K562 (cell line): Measurements from ENCODE around the gene WWP2. TPM values are rescaled to one million over a fixed set of nuclear protein-coding genes. Genes with fewer than 3 reads are reported as not detected.

ENCODE experiments used
- ATAC-seq: fragments of 200-7000 bp; cut with Tn5 transposase; 3 replicates; pipeline ENCODE4 v1.9.1; 2020; ENCODE audit warnings: moderate library complexity
- BruUV-seq: library from RNA; stranded (reverse); fragments of 400-500 nt; replicated peaks from 2 replicates; lab custom pipeline; 2021; lab: Mats Ljungman, UMichigan
- CTCF ChIA-PET: fragments of 300-600 bp; formaldehyde crosslinking; extraction: SDS; loops from one replicate; lab custom pipeline; 2021; ENCODE audit warnings: low intra/inter-chr PET ratio; lab: Yijun Ruan, JAX
- POLR2A ChIA-PET: fragments of 300-600, 350-650 bp; sonication (Branson Sonifier 250); formaldehyde crosslinking; extraction: SDS; loops from one replicate; lab custom pipeline; 2021; ENCODE audit warnings: antibody characterized with exemption, inconsistent platforms; lab: Yijun Ruan, JAX
- DNase-seq, 4 experiments: peaks; one replicate each; pipeline versions ENCODE4 v3.0.0 to v3.0.0-alpha.2; 2011 to 2018; ENCODE audit warnings: low spot score in 3 of 4, mixed read lengths in 3 of 4; ENCODE audit errors: extremely low read depth in 1 of 4
- FAIRE-seq: peaks from 2 replicates; lab custom pipeline; 2011; peaks lifted over from hg19 to GRCh38; lab: Jason Lieb, UNC
- H2AFZ ChIP-seq: 2 replicates; pipeline ENCODE4 v1.6.0; 2011; ENCODE audit warnings: low read depth, low read length, control low read depth, inconsistent platforms
- H3K27ac ChIP-seq: fragments of 200-600 bp; 3 replicates; pipeline ENCODE4 v1.8.0; 2011; ENCODE audit warnings: low read depth, mild to moderate bottlenecking, control low read depth, inconsistent platforms, low read length, moderate library complexity, mixed read lengths; ENCODE audit errors: extremely low read depth
- H3K27me3 ChIP-seq, 2 experiments: fragments of 300-600 bp in 1 of 2; 2 replicates in 1 of 2; 3 replicates in 1 of 2; pipeline versions ENCODE4 v1.6.0 to v1.8.0; 2011; ENCODE audit warnings: inconsistent platforms in 2 of 2, low read length in 2 of 2, mild to moderate bottlenecking in 1 of 2, mixed read lengths in 1 of 2, moderate library complexity in 1 of 2; ENCODE audit not compliant: control insufficient read depth in 2 of 2, insufficient read depth in 2 of 2
- H3K36me3 ChIP-seq: fragments of 300-600 bp; 3 replicates; pipeline ENCODE4 v1.8.0; 2011; ENCODE audit warnings: mild to moderate bottlenecking, low read length, inconsistent platforms; ENCODE audit not compliant: control insufficient read depth, insufficient read depth
- H3K4me1 ChIP-seq, 2 experiments: fragments of 200-600 bp in 1 of 2; replicated peaks in 1 of 2; 2 replicates in 1 of 2; 3 replicates in 1 of 2; pipeline versions ENCODE4 v1.5.1 to v1.8.0; 2011; ENCODE audit warnings: inconsistent platforms in 2 of 2, low read length in 2 of 2, mild to moderate bottlenecking in 1 of 2, mixed read lengths in 1 of 2, moderate library complexity in 1 of 2; ENCODE audit not compliant: control insufficient read depth in 2 of 2, insufficient read depth in 2 of 2
- H3K4me2 ChIP-seq: 2 replicates; pipeline ENCODE4 v1.6.1; 2011; ENCODE audit warnings: low read length, control low read depth, inconsistent platforms, mixed read lengths; ENCODE audit not compliant: insufficient read depth
- H3K4me3 ChIP-seq: fragments of 200-600 bp; sonication (generic), shearing (Covaris generic); 2 replicates; pipeline ENCODE4 v1.5.1; 2016; ENCODE audit warnings: control low read depth, inconsistent platforms
- H3K79me2 ChIP-seq: fragments of 200-600 bp; 3 replicates; pipeline ENCODE4 v1.8.0; 2011; ENCODE audit warnings: low read length, inconsistent platforms; ENCODE audit not compliant: control insufficient read depth, insufficient read depth
- H3K9ac ChIP-seq, 2 experiments: 2 replicates each; pipeline versions ENCODE4 v1.6.0 to v1.6.1; 2011; ENCODE audit warnings: low read depth in 2 of 2, low read length in 2 of 2, control low read depth in 1 of 2, inconsistent platforms in 1 of 2, mild to moderate bottlenecking in 1 of 2, mixed read lengths in 1 of 2; ENCODE audit not compliant: insufficient read depth in 1 of 2
- H3K9me1 ChIP-seq: one replicate; pipeline ENCODE4 v1.6.0; 2011; ENCODE audit warnings: inconsistent platforms, mild to moderate bottlenecking, low read length, moderate library complexity; ENCODE audit not compliant: control insufficient read depth, insufficient read depth
- H3K9me3 ChIP-seq: replicated peaks from 2 replicates; pipeline ENCODE4 v1.5.1; 2011; ENCODE audit warnings: low read depth, low read length, inconsistent platforms; ENCODE audit not compliant: control insufficient read depth, insufficient read depth
- H4K20me1 ChIP-seq: replicated peaks from 2 replicates; pipeline ENCODE4 v1.6.1; 2011; ENCODE audit warnings: low read length, inconsistent platforms, mixed read lengths; ENCODE audit not compliant: control insufficient read depth, insufficient read depth
- WGBS: fragments of 100-300 bp; shearing (Covaris generic); methylation state at CpG from one replicate; pipeline ENCODE4 v1.1.6; 2016; ENCODE audit warnings: low coverage, mixed read lengths; ENCODE audit not compliant: insufficient coverage; ENCODE audit errors: missing lambda C conversion rate; 5-methylcytosine and 5-hydroxymethylcytosine counted together
- in situ Hi-C: fragments of 300-500 bp; cut with MboI; formaldehyde crosslinking; loops from 4 replicates; pipeline ENCODE4 v1.15.0; 2018; ENCODE audit warnings: inconsistent platforms, mixed read lengths
- intact Hi-C: fragments of 100-400 bp; cut with micrococcal nuclease; formaldehyde crosslinking; loops from 2 replicates; pipeline ENCODE4 v1.14.2; 2022
- polyA plus RNA-seq, 8 experiments: library from polyadenylated mRNA; depleted of rRNA in 4 of 8; stranded (reverse) in 5 of 8; unstranded in 3 of 8; fragments of >200 nt; fragmentation: Nextera tagmentation in 2 of 8; fragmentation: Illumina TruSeq in 1 of 8; extraction: Ambion mirVana in 2 of 8; extraction: Trizol in 1 of 8; gene quantifications; 2 replicates each; pipeline versions ENCODE4 v1.2.1 to v1.2.3, GENCODE V29; 2011 to 2014; ENCODE audit warnings: inconsistent platforms in 1 of 8, missing spikeins in 1 of 8
- total RNA-seq, 7 experiments: library from RNA; depleted of rRNA in 6 of 7; stranded (reverse); fragments of >200 nt in 6 of 7; fragmentation: Illumina TruSeq in 2 of 7; extraction: Trizol in 2 of 7; gene quantifications; 2 replicates each; pipeline versions ENCODE4 v1.2.1 to v1.2.3, GENCODE V29; 2011 to 2021; ENCODE audit warnings: low replicate concordance in 1 of 7
- TF ChIP-seq, protein P1 (sequence below): fragments of 250-450 bp; sonication (Bioruptor Pico); IDR thresholded peaks from 2 replicates; pipeline ENCODE4 v1.4.0; 2020

The WWP2 gene
- total and polyA plus RNA-seq, 9 of the 15 experiments (the other 6 are each of a cell fraction or from before 2014, with no cell fraction given), result 1.9 to 34.4 (median 14.6) TPM

DNA sequence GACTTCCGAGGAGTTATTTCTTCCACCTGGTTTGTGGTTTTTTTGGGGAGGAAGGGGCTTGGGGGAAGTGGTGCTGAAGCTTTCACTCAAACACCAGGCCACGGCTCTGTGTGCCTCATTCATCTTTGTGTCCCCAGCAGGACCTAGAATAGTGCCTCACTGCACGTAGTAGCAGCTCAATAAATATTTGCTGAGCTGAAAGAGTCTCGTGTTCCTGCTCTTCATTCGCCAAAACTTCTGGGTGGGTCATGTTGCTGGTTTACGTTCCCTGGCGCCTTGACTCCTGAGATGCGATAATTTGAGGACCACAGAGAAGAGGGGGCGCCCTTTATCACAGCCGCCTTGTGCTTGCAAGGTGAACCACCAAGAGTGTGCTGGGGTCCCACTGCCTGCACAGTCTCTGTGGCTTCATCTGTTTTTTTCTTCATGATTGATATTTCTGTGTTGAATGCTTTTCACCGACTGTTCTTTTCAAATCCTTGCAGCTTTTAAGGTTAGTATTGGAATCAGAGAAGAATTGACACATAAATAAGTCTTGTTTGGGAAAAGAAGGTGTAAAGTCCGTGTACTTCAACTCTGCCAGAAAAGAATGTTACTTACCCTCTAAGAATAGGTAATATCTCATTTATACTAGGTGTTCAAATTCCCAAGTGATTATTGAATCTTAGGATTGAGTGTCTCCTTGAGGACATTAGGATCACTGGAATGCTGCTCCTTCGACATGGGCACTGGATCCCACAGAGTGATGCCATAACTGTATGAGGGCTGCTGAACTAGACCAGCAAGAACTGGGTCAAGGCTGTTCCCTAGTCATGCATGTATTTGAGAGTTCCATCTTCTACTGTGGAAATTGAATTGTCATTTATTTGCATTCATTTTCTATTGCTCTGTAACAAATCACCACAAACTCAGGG, 96.3 kb downstream of the WWP2 start:
- ATAC-seq (no peak), DNase-seq (no peak), FAIRE-seq (no peak)
- intact Hi-C loops, result loop anchor here (5.0 kb wide), 1 partner anchor 61 kb away; no protein-coding TSS in a partner anchor
- in situ Hi-C loops, result no loop called here
- Histone ChIP-seq H3K4me1 (no peaks in the 10 kb centered on the region; a peak in 1 of 5 replicates), H3K4me3 (no peak overlapping the region), H2AFZ (no peak overlapping the region), H3K9me3 (no peaks in the 10 kb centered on the region), H3K36me3 (peaks cover 6% of the 10 kb centered on the region; the same call in 1 of the 3 replicates), H3K79me2 (no peaks in the 10 kb centered on the region), H3K27ac (no peak overlapping the region), H3K27me3 (no peaks in the 10 kb centered on the region), H3K9me1 (no peaks in the 10 kb centered on the region), H3K4me2 (no peak overlapping the region), H4K20me1 (no peaks in the 10 kb centered on the region; the same call in 1 of the 2 replicates), H3K9ac (no peak overlapping the region)
- ChIA-PET POLR2A (no interaction called here), CTCF (interaction anchor here (0.8 kb wide), 1 partner anchor 149 kb away, joined by 4 read pairs; no protein-coding TSS in a partner anchor)
- TF ChIP-seq, protein P1, sequence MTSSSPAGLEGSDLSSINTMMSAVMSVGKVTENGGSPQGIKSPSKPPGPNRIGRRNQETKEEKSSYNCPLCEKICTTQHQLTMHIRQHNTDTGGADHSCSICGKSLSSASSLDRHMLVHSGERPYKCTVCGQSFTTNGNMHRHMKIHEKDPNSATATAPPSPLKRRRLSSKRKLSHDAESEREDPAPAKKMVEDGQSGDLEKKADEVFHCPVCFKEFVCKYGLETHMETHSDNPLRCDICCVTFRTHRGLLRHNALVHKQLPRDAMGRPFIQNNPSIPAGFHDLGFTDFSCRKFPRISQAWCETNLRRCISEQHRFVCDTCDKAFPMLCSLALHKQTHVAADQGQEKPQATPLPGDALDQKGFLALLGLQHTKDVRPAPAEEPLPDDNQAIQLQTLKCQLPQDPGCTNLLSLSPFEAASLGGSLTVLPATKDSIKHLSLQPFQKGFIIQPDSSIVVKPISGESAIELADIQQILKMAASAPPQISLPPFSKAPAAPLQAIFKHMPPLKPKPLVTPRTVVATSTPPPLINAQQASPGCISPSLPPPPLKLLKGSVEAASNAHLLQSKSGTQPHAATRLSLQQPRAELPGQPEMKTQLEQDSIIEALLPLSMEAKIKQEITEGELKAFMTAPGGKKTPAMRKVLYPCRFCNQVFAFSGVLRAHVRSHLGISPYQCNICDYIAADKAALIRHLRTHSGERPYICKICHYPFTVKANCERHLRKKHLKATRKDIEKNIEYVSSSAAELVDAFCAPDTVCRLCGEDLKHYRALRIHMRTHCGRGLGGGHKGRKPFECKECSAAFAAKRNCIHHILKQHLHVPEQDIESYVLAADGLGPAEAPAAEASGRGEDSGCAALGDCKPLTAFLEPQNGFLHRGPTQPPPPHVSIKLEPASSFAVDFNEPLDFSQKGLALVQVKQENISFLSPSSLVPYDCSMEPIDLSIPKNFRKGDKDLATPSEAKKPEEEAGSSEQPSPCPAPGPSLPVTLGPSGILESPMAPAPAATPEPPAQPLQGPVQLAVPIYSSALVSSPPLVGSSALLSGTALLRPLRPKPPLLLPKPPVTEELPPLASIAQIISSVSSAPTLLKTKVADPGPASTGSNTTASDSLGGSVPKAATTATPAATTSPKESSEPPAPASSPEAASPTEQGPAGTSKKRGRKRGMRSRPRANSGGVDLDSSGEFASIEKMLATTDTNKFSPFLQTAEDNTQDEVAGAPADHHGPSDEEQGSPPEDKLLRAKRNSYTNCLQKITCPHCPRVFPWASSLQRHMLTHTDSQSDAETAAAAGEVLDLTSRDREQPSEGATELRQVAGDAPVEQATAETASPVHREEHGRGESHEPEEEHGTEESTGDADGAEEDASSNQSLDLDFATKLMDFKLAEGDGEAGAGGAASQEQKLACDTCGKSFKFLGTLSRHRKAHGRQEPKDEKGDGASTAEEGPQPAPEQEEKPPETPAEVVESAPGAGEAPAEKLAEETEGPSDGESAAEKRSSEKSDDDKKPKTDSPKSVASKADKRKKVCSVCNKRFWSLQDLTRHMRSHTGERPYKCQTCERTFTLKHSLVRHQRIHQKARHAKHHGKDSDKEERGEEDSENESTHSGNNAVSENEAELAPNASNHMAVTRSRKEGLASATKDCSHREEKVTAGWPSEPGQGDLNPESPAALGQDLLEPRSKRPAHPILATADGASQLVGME (CRISPR knock-in tag), result no peak
- WGBS, result 67% methylated on average over 13 of the region's 13 CpGs
- no TSS peak for BruUV-seq
